Measurements from ENCODE around the gene PLEKHA1.

Gene PLEKHA1

DNA sequence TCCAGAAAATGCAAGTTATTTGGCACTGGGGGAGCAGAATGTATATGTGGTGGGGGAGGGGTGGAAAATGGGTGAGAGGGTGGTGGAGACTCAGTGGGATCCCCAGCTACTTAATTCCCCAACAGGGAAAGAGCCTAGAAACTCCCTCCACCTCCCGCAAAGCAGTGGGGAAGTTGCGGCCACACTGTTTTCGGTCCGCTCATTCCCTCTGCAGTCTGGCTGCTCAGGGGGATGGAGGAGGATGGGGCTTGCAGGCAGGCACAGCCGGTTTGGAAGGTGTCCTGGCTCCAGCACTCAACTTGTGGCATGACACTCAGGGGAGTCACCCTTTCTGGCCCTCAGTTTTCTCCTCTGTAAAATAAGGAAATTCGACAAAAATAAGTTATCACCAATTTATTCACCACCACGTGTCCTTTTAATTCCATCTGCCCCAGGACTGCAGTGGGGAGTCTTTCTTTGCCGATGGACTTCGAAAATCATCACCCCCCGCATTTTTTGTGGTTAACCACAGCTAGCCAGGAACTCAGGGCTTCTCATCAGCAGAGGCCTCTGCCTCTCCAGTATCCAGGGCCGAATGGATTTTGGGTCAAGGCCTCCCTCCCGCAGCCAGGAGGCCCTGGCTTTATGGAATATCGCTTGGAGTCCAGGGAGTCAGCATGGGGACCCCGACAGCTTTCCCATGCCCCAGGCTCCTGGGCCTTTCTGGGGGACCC is 85.2 kb downstream of the PLEKHA1 start:
- ChIA-PET CTCF (interaction anchor here (0.5 to 3.0 kb wide), 4 partner anchors 18 to 559 kb away, joined by 3 to 18 read pairs (median 4); no protein-coding TSS in a partner anchor), POLR2A (interaction anchor here (0.6 kb wide), 1 partner anchor 13 kb away, joined by 3 read pairs; no protein-coding TSS in a partner anchor)
- TF ChIP-seq, protein P1, sequence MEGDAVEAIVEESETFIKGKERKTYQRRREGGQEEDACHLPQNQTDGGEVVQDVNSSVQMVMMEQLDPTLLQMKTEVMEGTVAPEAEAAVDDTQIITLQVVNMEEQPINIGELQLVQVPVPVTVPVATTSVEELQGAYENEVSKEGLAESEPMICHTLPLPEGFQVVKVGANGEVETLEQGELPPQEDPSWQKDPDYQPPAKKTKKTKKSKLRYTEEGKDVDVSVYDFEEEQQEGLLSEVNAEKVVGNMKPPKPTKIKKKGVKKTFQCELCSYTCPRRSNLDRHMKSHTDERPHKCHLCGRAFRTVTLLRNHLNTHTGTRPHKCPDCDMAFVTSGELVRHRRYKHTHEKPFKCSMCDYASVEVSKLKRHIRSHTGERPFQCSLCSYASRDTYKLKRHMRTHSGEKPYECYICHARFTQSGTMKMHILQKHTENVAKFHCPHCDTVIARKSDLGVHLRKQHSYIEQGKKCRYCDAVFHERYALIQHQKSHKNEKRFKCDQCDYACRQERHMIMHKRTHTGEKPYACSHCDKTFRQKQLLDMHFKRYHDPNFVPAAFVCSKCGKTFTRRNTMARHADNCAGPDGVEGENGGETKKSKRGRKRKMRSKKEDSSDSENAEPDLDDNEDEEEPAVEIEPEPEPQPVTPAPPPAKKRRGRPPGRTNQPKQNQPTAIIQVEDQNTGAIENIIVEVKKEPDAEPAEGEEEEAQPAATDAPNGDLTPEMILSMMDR (IDR thresholded peaks at IDR 0.05; ENCODE audit: insufficient read depth, low read length, missing control alignments), result no peak
- DNase-seq (ENCODE audit: low read depth, low spot score), result peak; percentile 38
- no peak overlapping the region; the same call in 1 of the 2 replicates for H3K4me3 ChIP-seq (ENCODE audit: low read depth, low read length)

DNA sequence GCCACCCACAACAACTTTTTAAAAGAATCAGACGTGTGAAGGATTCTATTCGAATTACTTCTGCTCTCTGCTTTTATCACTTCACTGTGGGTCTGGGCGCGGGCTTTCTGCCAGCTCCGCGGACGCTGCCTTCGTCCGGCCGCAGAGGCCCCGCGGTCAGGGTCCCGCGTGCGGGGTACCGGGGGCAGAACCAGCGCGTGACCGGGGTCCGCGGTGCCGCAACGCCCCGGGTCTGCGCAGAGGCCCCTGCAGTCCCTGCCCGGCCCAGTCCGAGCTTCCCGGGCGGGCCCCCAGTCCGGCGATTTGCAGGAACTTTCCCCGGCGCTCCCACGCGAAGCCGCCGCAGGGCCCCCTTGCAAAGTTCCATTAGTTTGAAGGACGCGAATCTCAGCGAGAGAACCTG is 86.4 kb downstream of the PLEKHA1 start:
- DNase-seq (ENCODE audit: low read depth, low spot score), result no peak
- POLR2A ChIA-PET, result interaction anchor here (0.6 kb wide), 1 partner anchor 8 kb away, joined by 6 read pairs; no protein-coding TSS in a partner anchor
- CTCF ChIA-PET, result interaction anchor here (0.8 to 3.0 kb wide), 4 partner anchors 11 to 181 kb away, joined by 3 to 18 read pairs (median 4); no protein-coding TSS in a partner anchor
- TF ChIP-seq, protein P1 (IDR thresholded peaks at IDR 0.05; ENCODE audit: insufficient read depth, low read length, missing control alignments), result no peak
- H3K4me3 ChIP-seq (ENCODE audit: low read depth, low read length), result peak overlapping the region; percentile 75

GRCh38 chr10:122461367-122461728 is 86.8 kb downstream of the PLEKHA1 start, which contains the start of gene HTRA1:
Gene HTRA1, plus strand, starts transcription at chr10:122461553. Its CDS starts 100 bp downstream, at chr10:122461653.
- POLR2A ChIA-PET, result no interaction called here
- no peak for DNase-seq (ENCODE audit: low read depth, low spot score)
- TF ChIP-seq, protein P1 (IDR thresholded peaks at IDR 0.05; ENCODE audit: insufficient read depth, low read length, missing control alignments), result no peak
- CTCF ChIA-PET, result interaction anchor here (1.1 to 3.0 kb wide), 4 partner anchors 11 to 182 kb away, joined by 3 to 18 read pairs (median 4); no protein-coding TSS in a partner anchor
- peak within 1 kb of the TSS; percentile 75 for H3K4me3 ChIP-seq (ENCODE audit: low read depth, low read length)

DNA sequence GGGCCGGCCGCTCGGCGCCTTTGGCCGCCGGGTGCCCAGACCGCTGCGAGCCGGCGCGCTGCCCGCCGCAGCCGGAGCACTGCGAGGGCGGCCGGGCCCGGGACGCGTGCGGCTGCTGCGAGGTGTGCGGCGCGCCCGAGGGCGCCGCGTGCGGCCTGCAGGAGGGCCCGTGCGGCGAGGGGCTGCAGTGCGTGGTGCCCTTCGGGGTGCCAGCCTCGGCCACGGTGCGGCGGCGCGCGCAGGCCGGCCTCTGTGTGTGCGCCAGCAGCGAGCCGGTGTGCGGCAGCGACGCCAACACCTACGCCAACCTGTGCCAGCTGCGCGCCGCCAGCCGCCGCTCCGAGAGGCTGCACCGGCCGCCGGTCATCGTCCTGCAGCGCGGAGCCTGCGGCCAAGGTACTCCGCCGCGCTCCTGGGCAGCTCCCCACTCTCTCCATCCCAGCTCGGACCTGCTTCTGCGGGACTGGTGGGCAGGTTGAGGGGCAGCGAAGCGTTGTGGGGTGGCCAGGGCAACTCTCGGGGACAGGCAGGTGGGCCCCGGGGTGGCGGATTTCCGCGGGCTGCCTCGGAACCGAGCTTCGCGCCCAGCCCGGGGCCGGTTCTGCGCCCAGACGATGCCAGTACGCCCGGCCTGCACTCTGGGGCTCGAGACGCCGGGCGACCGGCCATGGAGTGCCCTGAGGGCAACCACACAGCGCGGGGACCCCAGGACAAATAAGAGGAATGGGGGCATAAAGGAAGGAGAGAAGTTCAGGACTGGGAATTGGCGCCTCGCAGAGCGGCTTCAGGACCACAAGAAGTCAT is 87.4 kb downstream of the PLEKHA1 start:
- H3K4me3 ChIP-seq (ENCODE audit: low read depth, low read length), result peak overlapping the region; percentile 75
- TF ChIP-seq, protein P1 (IDR thresholded peaks at IDR 0.05; ENCODE audit: insufficient read depth, low read length, missing control alignments), result no peak
- DNase-seq (ENCODE audit: low read depth, low spot score), result no peak
- CTCF ChIA-PET, result interaction anchor here (1.1 to 3.0 kb wide), 4 partner anchors 12 to 182 kb away, joined by 3 to 18 read pairs (median 4); no protein-coding TSS in a partner anchor
- POLR2A ChIA-PET, result interaction anchor here (0.6 kb wide), 1 partner anchor 271 kb away, joined by 3 read pairs; no protein-coding TSS in a partner anchor

GRCh38 chr10:122462533-122463465 is 88.3 kb downstream of the PLEKHA1 start:
- TF ChIP-seq, protein P1 (IDR thresholded peaks at IDR 0.05; ENCODE audit: insufficient read depth, low read length, missing control alignments), result no peak
- ChIA-PET CTCF (interaction anchor here (1.3 to 3.0 kb wide), 2 partner anchors 103 to 164 kb away, joined by 5 to 18 read pairs; no protein-coding TSS in a partner anchor), POLR2A (interaction anchor here (0.6 kb wide), 2 partner anchors 272 to 449 kb away, joined by 3 read pairs; no protein-coding TSS in a partner anchor)
- H3K4me3 ChIP-seq (ENCODE audit: low read depth, low read length), result peak overlapping the region; percentile 75
- no peak for DNase-seq (ENCODE audit: low read depth, low spot score)
